WTC11 (cell line): ENCODE data around the gene CCDC87. TPM values are rescaled to one million over a fixed set of nuclear protein-coding genes. Genes with fewer than 3 reads are reported as not detected.

Experiments used
- ATAC-seq: fragments of 200-7000 bp; cut with Tn5 transposase; 2 replicates; pipeline ENCODE4 v1.10.0; 2021; ENCODE audit warnings: mild to moderate bottlenecking, moderate library complexity
- CTCF ChIA-PET: fragments of 300-600 bp; sonication (Branson Sonifier 250); formaldehyde crosslinking; loops from one replicate; lab custom pipeline; 2021; ENCODE audit warnings: antibody characterized with exemption; lab: Charles Lee
- POLR2A ChIA-PET: fragments of 350-600 bp; sonication (Branson Sonifier 250); formaldehyde crosslinking; loops from one replicate; lab custom pipeline; 2021; ENCODE audit warnings: antibody characterized with exemption; lab: Charles Lee
- DNase-seq: peaks from one replicate; pipeline ENCODE4 v3.0.0; 2021; ENCODE audit warnings: low spot score
- H3K27ac Mint-ChIP-seq: 2 replicates; pipeline ENCODE4 v1.8.0; 2021; ENCODE audit warnings: mixed read lengths
- H3K27me3 Mint-ChIP-seq: 2 replicates; pipeline ENCODE4 v1.8.0; 2021; ENCODE audit warnings: low read depth, mild to moderate bottlenecking, moderate library complexity, mixed read lengths
- H3K36me3 Mint-ChIP-seq: 2 replicates; pipeline ENCODE4 v1.8.0; 2021; ENCODE audit warnings: mixed read lengths
- H3K4me1 Mint-ChIP-seq: 2 replicates; pipeline ENCODE4 v1.8.0; 2022; ENCODE audit warnings: mixed read lengths
- H3K4me3 Mint-ChIP-seq: 2 replicates; pipeline ENCODE4 v1.8.0; 2021; ENCODE audit warnings: mild to moderate bottlenecking, moderate library complexity, mixed read lengths
- H3K9me3 Mint-ChIP-seq: 2 replicates; pipeline ENCODE4 v1.8.0; 2021; ENCODE audit warnings: mixed read lengths
- ATF3 ChIP-seq: sonication (generic); formaldehyde crosslinking; conservative IDR thresholded peaks from 2 replicates; pipeline ENCODE4 v1.8.1; 2022; ENCODE audit warnings: mild to moderate bottlenecking, missing genetic modification reagents
- CREB1 ChIP-seq: sonication (generic); formaldehyde crosslinking; IDR thresholded peaks from 2 replicates; pipeline ENCODE4 v1.8.0; 2023; ENCODE audit warnings: mild to moderate bottlenecking, missing genetic modification reagents
- CREM ChIP-seq: sonication (generic); formaldehyde crosslinking; IDR thresholded peaks from 2 replicates; pipeline ENCODE4 v1.8.1; 2022; ENCODE audit warnings: mild to moderate bottlenecking, missing genetic modification reagents, moderate library complexity
- ETV6 ChIP-seq: sonication (generic); formaldehyde crosslinking; IDR thresholded peaks from 2 replicates; pipeline ENCODE4 v1.8.1; 2022; ENCODE audit warnings: mild to moderate bottlenecking, missing genetic modification reagents
- HMGA2 ChIP-seq: fragments of 250-450 bp; sonication (Bioruptor Pico); IDR thresholded peaks from 2 replicates; pipeline ENCODE4 v1.4.0; 2021; ENCODE audit warnings: mild to moderate bottlenecking, moderate library complexity
- MAX ChIP-seq: sonication (generic); formaldehyde crosslinking; IDR thresholded peaks from 2 replicates; pipeline ENCODE4 v1.8.0; 2022; ENCODE audit warnings: mild to moderate bottlenecking, missing genetic modification reagents
- MYBL2 ChIP-seq: sonication (generic); formaldehyde crosslinking; IDR thresholded peaks from 2 replicates; pipeline ENCODE4 v1.8.1; 2023; ENCODE audit warnings: mild to moderate bottlenecking, moderate library complexity, missing genetic modification reagents
- NFATC4 ChIP-seq: fragments of 250-450 bp; sonication (Bioruptor Pico); IDR thresholded peaks from 2 replicates; pipeline ENCODE4 v1.9.0; 2021; ENCODE audit warnings: mild to moderate bottlenecking
- NFE2L1 ChIP-seq: sonication (generic); formaldehyde crosslinking; IDR thresholded peaks from 2 replicates; pipeline ENCODE4 v1.8.1; 2023; ENCODE audit warnings: missing genetic modification reagents
- NFYB ChIP-seq: sonication (generic); formaldehyde crosslinking; conservative IDR thresholded peaks from 2 replicates; pipeline ENCODE4 v1.8.0; 2022; ENCODE audit warnings: low read depth, missing genetic modification reagents
- NR1H2 ChIP-seq: sonication (generic); formaldehyde crosslinking; IDR thresholded peaks from 2 replicates; pipeline ENCODE4 v1.9.0; 2021; ENCODE audit warnings: mild to moderate bottlenecking, moderate library complexity, missing genetic modification reagents
- RELA ChIP-seq: sonication (generic); formaldehyde crosslinking; IDR thresholded peaks from 2 replicates; pipeline ENCODE4 v1.8.1; 2022; ENCODE audit warnings: missing genetic modification reagents, mild to moderate bottlenecking, borderline replicate concordance
- RORB ChIP-seq: fragments of 250-450 bp; sonication (Bioruptor Pico); IDR thresholded peaks from 2 replicates; pipeline ENCODE4 v1.9.0; 2021; ENCODE audit warnings: mild to moderate bottlenecking
- SOX15 ChIP-seq: fragments of 250-450 bp; sonication (Bioruptor Pico); IDR thresholded peaks from 2 replicates; pipeline ENCODE4 v1.9.0; 2021; ENCODE audit warnings: mild to moderate bottlenecking
- TEAD1 ChIP-seq: sonication (generic); formaldehyde crosslinking; IDR thresholded peaks from 2 replicates; pipeline ENCODE4 v1.8.0; 2022; ENCODE audit warnings: mild to moderate bottlenecking, missing genetic modification reagents
- ZBTB21 ChIP-seq: sonication (generic); formaldehyde crosslinking; IDR thresholded peaks from 2 replicates; pipeline ENCODE4 v1.8.1; 2023; ENCODE audit warnings: mild to moderate bottlenecking, missing genetic modification reagents, borderline replicate concordance
- ZNF232 ChIP-seq: sonication (generic); formaldehyde crosslinking; IDR thresholded peaks from 2 replicates; pipeline ENCODE4 v1.8.0; 2022; ENCODE audit warnings: mild to moderate bottlenecking, missing genetic modification reagents
- ZNF416 ChIP-seq: fragments of 250-450 bp; sonication (Bioruptor Pico); IDR thresholded peaks from 2 replicates; pipeline ENCODE4 v1.9.0; 2021; ENCODE audit warnings: mild to moderate bottlenecking, inconsistent platforms
- total RNA-seq: library from RNA; stranded (reverse); gene quantifications from 3 replicates; pipeline ENCODE4 v1.2.3, GENCODE V29; 2021
- TF ChIP-seq, protein P1 (sequence below): sonication (generic); formaldehyde crosslinking; IDR thresholded peaks from 2 replicates; pipeline ENCODE4 v1.8.0; 2022; ENCODE audit warnings: mild to moderate bottlenecking, missing genetic modification reagents
- TF ChIP-seq, protein P2 (sequence below): sonication (generic); formaldehyde crosslinking; IDR thresholded peaks from 2 replicates; pipeline ENCODE4 v1.8.0; 2023; ENCODE audit warnings: mild to moderate bottlenecking, missing genetic modification reagents

CCDC87 gene
- total RNA-seq, 1 experiment from 2014 or later, result 0.85 TPM

- TF ChIP-seq NFATC4 (CRISPR knock-in tag) (no peak), ETV6 (peak; percentile 18; the same call in 1 of the 2 replicates), NFE2L1 (CRISPR knock-in tag) (peak; percentile 61; the same call in 1 of the 2 replicates), MYBL2 (CRISPR knock-in tag) (peak; percentile 87), MAX (CRISPR knock-in tag) (peak; percentile 90), NFYB (CRISPR knock-in tag) (peak; percentile 88), HMGA2 (CRISPR knock-in tag) (no peak)
Measured at GRCh38 chr11:66638177-66639065, 45.6 kb upstream of the CCDC87 start, which contains the start of gene RBM4 (continued).

DNA sequence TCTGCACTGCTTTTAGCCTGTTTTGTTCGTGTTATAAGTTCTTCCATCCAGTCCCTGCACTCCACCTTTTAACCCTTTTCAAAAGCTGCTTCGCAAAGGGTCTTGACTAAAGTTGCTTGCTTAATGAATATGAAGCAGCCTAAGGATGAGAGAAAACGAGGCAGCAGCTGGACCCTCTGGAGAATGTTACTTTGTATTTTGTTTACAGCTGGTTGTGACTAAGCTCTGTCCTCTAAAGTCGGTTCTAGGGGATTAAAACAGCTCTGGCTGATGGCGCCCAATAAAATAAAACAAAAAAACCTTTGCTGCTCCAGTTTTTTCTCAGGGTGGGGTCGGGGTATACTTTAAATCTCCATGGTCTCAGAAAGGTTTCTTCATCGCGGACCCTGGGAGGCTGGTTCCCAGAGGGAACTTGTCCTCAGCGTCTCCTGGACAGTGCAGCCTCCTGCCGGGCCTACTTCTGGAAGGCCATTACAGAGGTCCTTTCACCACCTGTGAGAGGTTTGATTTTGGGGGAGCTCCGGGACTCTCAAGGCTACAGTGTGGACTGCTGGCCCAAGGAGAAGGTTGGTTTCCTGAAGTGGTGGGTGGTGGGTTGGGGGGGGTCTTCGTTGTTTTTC, 44.8 kb upstream of the CCDC87 start:
- H3K4me3 Mint-ChIP-seq, result peak overlapping the region; percentile 99
- H3K27me3 Mint-ChIP-seq, result no peaks in the 10 kb centered on the region
- DNase-seq (no peak), ATAC-seq (peak; percentile 8)
- H3K36me3 Mint-ChIP-seq, result peaks cover 52% of the 10 kb centered on the region
- peaks cover 52% of the 10 kb centered on the region for H3K4me1 Mint-ChIP-seq
- ChIA-PET POLR2A (interaction anchor here (0.5 to 3.0 kb wide), 28 partner anchors 8 to 310 kb away, joined by 3 to 38 read pairs (median 5); partner anchors contain the start of genes ACTN3, CCDC87, CCS and DPP3), CTCF (interaction anchor here (0.6 to 2.1 kb wide), 19 partner anchors 13 to 339 kb away, joined by 3 to 23 read pairs (median 3); partner anchors contain the start of genes CCDC87, CCS, DPP3 and RBM14)
- no peak for TF ChIP-seq ZBTB21 (CRISPR knock-in tag)
- no peak for TF ChIP-seq ZNF416 (CRISPR knock-in tag)
- no peak for TF ChIP-seq CREB1 (CRISPR knock-in tag)
- TF ChIP-seq, protein P1, sequence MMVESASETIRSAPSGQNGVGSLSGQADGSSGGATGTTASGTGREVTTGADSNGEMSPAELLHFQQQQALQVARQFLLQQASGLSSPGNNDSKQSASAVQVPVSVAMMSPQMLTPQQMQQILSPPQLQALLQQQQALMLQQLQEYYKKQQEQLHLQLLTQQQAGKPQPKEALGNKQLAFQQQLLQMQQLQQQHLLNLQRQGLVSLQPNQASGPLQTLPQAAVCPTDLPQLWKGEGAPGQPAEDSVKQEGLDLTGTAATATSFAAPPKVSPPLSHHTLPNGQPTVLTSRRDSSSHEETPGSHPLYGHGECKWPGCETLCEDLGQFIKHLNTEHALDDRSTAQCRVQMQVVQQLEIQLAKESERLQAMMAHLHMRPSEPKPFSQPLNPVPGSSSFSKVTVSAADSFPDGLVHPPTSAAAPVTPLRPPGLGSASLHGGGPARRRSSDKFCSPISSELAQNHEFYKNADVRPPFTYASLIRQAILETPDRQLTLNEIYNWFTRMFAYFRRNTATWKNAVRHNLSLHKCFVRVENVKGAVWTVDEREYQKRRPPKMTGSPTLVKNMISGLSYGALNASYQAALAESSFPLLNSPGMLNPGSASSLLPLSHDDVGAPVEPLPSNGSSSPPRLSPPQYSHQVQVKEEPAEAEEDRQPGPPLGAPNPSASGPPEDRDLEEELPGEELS (CRISPR knock-in tag), result no peak
- TF ChIP-seq, protein P2, sequence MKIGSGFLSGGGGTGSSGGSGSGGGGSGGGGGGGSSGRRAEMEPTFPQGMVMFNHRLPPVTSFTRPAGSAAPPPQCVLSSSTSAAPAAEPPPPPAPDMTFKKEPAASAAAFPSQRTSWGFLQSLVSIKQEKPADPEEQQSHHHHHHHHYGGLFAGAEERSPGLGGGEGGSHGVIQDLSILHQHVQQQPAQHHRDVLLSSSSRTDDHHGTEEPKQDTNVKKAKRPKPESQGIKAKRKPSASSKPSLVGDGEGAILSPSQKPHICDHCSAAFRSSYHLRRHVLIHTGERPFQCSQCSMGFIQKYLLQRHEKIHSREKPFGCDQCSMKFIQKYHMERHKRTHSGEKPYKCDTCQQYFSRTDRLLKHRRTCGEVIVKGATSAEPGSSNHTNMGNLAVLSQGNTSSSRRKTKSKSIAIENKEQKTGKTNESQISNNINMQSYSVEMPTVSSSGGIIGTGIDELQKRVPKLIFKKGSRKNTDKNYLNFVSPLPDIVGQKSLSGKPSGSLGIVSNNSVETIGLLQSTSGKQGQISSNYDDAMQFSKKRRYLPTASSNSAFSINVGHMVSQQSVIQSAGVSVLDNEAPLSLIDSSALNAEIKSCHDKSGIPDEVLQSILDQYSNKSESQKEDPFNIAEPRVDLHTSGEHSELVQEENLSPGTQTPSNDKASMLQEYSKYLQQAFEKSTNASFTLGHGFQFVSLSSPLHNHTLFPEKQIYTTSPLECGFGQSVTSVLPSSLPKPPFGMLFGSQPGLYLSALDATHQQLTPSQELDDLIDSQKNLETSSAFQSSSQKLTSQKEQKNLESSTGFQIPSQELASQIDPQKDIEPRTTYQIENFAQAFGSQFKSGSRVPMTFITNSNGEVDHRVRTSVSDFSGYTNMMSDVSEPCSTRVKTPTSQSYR (CRISPR knock-in tag), result no peak
- TF ChIP-seq SOX15 (CRISPR knock-in tag), result no peak
- no peaks in the 10 kb centered on the region for H3K9me3 Mint-ChIP-seq
- H3K27ac Mint-ChIP-seq, result peak overlapping the region; percentile 98

GRCh38 chr11:66636411-66636810, 43.5 kb upstream of the CCDC87 start:
- ChIA-PET CTCF (no interaction called here), POLR2A (no interaction called here)
- ATAC-seq (no peak), DNase-seq (no peak)
- peaks cover 40% of the 10 kb centered on the region for H3K4me1 Mint-ChIP-seq
- H3K4me3 Mint-ChIP-seq, result no peak overlapping the region
- H3K27me3 Mint-ChIP-seq, result no peaks in the 10 kb centered on the region
- H3K27ac Mint-ChIP-seq, result peak overlapping the region; percentile 95
- H3K36me3 Mint-ChIP-seq, result peaks cover 49% of the 10 kb centered on the region
- H3K9me3 Mint-ChIP-seq, result no peaks in the 10 kb centered on the region
- TF ChIP-seq NR1H2 (CRISPR knock-in tag) (no peak), RELA (no peak), RORB (CRISPR knock-in tag) (no peak), ZNF232 (no peak), CREM (no peak), ATF3 (no peak), MAX (CRISPR knock-in tag) (no peak), TEAD1 (CRISPR knock-in tag) (no peak)
